Activated naive CD8-positive, alpha-beta T cell treated with anti-CD3 and anti-CD28 coated beads, Interleukin-2, amount 10 ng/mL, durations not matched to agents 7 days and 5 days (primary cell): ENCODE data around the gene GUCY1A2. TPM values are rescaled to one million over a fixed set of nuclear protein-coding genes. Genes with fewer than 3 reads are reported as not detected.
"Not testable (repeated sequence)": the region's sequence is repeated elsewhere in the genome, so short reads cannot be mapped to it uniquely, and the experiment has no call there.

ENCODE experiments used
- ATAC-seq: fragments of 150-1000 bp; cut with Tn5 transposase; one replicate; pipeline ENCODE4 v1.10.0; 2021; ENCODE audit warnings: low read depth, moderate library complexity
- POLR2A ChIA-PET: fragments of 350-600 bp; sonication (Branson Sonifier 250); formaldehyde crosslinking; loops from one replicate; lab custom pipeline; 2021; ENCODE audit warnings: antibody characterized with exemption; lab: Charles Lee
- DNase-seq: peaks from one replicate; pipeline ENCODE4 v3.0.0; 2021
- H3K27ac Mint-ChIP-seq: one replicate; pipeline ENCODE4 v1.8.0; 2022; ENCODE audit warnings: mild to moderate bottlenecking, mixed read lengths
- H3K27me3 Mint-ChIP-seq: one replicate; pipeline ENCODE4 v1.8.0; 2022; ENCODE audit warnings: mild to moderate bottlenecking, moderate library complexity, mixed read lengths
- H3K36me3 Mint-ChIP-seq: one replicate; pipeline ENCODE4 v1.8.0; 2021; ENCODE audit warnings: mild to moderate bottlenecking, mixed read lengths
- H3K4me1 Mint-ChIP-seq: one replicate; pipeline ENCODE4 v1.8.0; 2021; ENCODE audit warnings: mixed read lengths
- H3K4me3 Mint-ChIP-seq: one replicate; pipeline ENCODE4 v1.8.0; 2022; ENCODE audit warnings: mild to moderate bottlenecking, moderate library complexity, mixed read lengths
- H3K9me3 Mint-ChIP-seq: one replicate; pipeline ENCODE4 v1.8.0; 2021; ENCODE audit warnings: mixed read lengths
- total RNA-seq, 2 experiments: library from RNA; stranded (reverse); gene quantifications; one replicate each; pipeline ENCODE4 v1.2.3, GENCODE V29; 2021

Gene GUCY1A2
- total RNA-seq, 2 experiments from 2014 or later = not detected

DNA sequence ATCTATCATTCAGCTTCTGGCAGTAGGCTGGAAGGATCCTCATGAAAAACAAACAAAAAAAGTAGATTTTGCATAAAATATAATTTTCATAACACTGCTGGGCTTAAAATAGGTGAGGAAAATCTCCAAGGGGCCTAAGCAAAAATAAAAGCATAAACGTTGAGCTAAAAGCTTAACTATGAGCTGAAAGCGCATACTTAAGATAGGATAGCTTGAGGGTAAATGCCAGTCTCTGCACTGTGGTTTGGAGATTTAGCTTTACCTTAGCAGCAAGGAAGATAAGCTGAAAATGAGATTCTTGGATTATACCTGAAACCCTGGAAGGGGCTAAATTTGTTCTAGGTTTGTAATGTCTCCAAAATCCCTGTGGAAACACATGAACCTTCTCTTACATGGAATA, 183.7 kb downstream of the GUCY1A2 start:
- H3K9me3 Mint-ChIP-seq = peaks cover 7% of the 10 kb centered on the region
- H3K4me1 Mint-ChIP-seq = no peaks in the 10 kb centered on the region
- POLR2A ChIA-PET = no interaction called here
- H3K36me3 Mint-ChIP-seq = no peaks in the 10 kb centered on the region
- ATAC-seq = no peak
- no peak overlapping the region for H3K4me3 Mint-ChIP-seq
- DNase-seq = no peak
- no peak overlapping the region for H3K27ac Mint-ChIP-seq
- no peaks in the 10 kb centered on the region for H3K27me3 Mint-ChIP-seq

DNA sequence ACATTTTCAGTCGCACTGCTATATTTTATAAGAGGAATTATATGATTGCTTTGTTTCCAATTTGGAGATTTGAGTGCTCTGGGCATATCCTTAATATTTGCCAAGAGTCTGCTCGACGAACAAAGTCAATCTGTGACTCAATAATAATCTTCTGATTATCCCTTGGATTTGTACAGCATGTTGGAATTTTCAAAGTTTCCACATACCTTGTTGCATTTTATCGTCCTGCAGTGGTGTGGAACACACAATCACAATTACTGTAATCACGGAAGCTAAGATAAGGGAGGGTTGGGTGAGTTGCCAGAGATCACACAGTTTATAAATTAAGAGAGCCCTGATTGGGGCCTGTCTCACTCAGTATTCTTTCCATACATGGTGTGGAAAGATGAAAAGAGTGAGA, 189.3 kb downstream of the GUCY1A2 start:
- Mint-ChIP-seq H3K4me1 (no peaks in the 10 kb centered on the region), H3K27ac (no peak overlapping the region), H3K9me3 (no peaks in the 10 kb centered on the region), H3K36me3 (no peaks in the 10 kb centered on the region), H3K27me3 (no peaks in the 10 kb centered on the region), H3K4me3 (no peak overlapping the region)
- DNase-seq = no peak
- POLR2A ChIA-PET = no interaction called here
- no peak for ATAC-seq

DNA sequence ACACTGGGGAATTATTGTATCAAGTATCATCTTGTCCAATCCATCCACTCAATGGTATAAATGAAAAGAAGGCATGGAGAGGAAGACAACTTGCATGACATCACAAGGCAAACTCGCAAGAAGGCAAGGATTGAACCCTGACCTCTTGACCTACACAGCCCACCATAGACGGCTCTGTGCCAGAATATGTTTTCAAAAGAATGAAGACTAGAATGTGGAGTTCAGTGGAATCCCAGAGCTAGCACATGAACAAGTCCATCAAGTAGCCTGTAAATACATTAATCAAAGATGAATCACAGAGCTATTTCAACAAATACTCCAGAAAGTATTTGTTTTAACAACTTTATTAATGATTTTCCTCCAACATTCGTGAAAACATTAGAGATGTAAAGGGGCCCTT, 189.7 kb downstream of the GUCY1A2 start:
- no peaks in the 10 kb centered on the region for H3K27me3 Mint-ChIP-seq
- POLR2A ChIA-PET = no interaction called here
- no peak overlapping the region for H3K27ac Mint-ChIP-seq
- no peaks in the 10 kb centered on the region for H3K36me3 Mint-ChIP-seq
- no peak overlapping the region for H3K4me3 Mint-ChIP-seq
- no peak for ATAC-seq
- H3K4me1 Mint-ChIP-seq = no peaks in the 10 kb centered on the region
- no peak for DNase-seq
- H3K9me3 Mint-ChIP-seq = no peaks in the 10 kb centered on the region

DNA sequence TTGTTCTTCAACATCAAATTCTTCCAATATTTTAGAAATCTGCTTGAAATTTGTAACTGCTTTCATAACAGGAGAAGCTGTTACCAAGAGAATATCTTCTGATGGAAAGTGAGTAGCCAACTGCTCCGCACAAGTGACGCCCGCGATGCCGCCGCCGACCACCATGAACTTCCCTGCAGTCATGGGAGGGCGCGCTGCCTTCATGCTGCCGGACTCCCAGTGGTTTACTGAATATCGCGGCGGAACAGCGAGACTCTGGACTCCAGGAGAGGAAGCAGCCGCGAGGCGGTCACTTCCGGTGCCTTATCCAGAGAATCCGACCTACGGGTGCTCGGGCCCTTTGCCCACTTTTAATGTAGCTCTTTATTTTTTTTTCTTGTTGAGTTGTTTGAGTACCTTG, 190.6 kb downstream of the GUCY1A2 start:
- no peak for DNase-seq
- Mint-ChIP-seq H3K4me3 (no peak overlapping the region), H3K27ac (no peak overlapping the region), H3K4me1 (no peaks in the 10 kb centered on the region), H3K9me3 (no peaks in the 10 kb centered on the region), H3K27me3 (no peaks in the 10 kb centered on the region), H3K36me3 (no peaks in the 10 kb centered on the region)
- POLR2A ChIA-PET = no interaction called here
- no peak for ATAC-seq

DNA sequence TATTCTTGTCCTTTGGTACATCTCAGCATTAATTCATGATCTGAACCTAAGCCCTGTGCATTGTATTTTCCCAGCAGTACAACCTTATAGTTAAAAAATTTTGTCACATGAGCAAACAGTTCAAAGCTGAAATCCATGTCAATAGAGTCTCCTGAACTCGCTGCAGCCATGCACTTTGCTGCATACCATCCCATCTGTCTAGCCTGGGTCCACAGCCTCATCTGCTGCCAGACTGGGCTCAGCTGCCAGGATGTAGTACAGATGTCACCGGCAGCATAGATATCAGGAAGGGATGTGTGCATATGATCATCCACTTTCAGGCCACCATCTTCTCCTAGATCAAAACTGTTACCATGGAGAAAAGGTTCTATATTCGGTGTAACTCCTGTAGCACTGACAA, 191.7 kb downstream of the GUCY1A2 start:
- H3K4me1 Mint-ChIP-seq, H3K27me3 Mint-ChIP-seq, H3K9me3 Mint-ChIP-seq, ATAC-seq, H3K36me3 Mint-ChIP-seq, DNase-seq, H3K4me3 Mint-ChIP-seq, POLR2A ChIA-PET, H3K27ac Mint-ChIP-seq: not testable (repeated sequence)

- POLR2A ChIA-PET = no interaction called here
- no peaks in the 10 kb centered on the region for H3K36me3 Mint-ChIP-seq
- no peaks in the 10 kb centered on the region for H3K4me1 Mint-ChIP-seq
- no peak overlapping the region for H3K4me3 Mint-ChIP-seq
- no peak overlapping the region for H3K27ac Mint-ChIP-seq
- no peaks in the 10 kb centered on the region for H3K27me3 Mint-ChIP-seq
- DNase-seq = no peak
- peaks cover 2% of the 10 kb centered on the region for H3K9me3 Mint-ChIP-seq
- ATAC-seq = no peak
Observed at GRCh38 chr11:106821826-106822225, 196.4 kb downstream of the GUCY1A2 start.

DNA sequence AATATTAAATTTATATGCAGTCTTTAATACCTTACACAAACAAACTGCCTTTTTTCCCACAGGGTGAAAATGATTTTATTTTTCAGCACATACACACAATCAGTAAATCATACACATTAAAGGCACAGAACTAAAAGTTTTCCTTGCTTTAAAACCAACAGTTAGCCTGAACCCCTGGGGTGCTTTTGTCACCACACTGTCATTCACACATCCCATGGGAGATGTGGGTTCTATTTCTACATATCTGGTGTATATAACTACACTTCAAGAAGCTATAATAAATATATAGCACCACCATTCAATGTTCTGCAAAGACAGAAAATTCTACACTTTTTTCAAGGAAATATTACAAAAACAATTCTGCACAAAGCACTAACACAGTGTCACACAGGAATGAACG, 197.0 kb downstream of the GUCY1A2 start:
- no peaks in the 10 kb centered on the region for H3K27me3 Mint-ChIP-seq
- DNase-seq (no peak), ATAC-seq (no peak)
- no peaks in the 10 kb centered on the region for H3K36me3 Mint-ChIP-seq
- no peak overlapping the region for H3K4me3 Mint-ChIP-seq
- no peaks in the 10 kb centered on the region for H3K4me1 Mint-ChIP-seq
- H3K9me3 Mint-ChIP-seq = peaks cover 2% of the 10 kb centered on the region
- POLR2A ChIA-PET = no interaction called here
- no peak overlapping the region for H3K27ac Mint-ChIP-seq

GRCh38 chr11:106818443-106818842, 199.8 kb downstream of the GUCY1A2 start:
- Mint-ChIP-seq H3K9me3 (peaks cover 4% of the 10 kb centered on the region), H3K27ac (no peak overlapping the region), H3K36me3 (no peaks in the 10 kb centered on the region), H3K27me3 (no peaks in the 10 kb centered on the region), H3K4me1 (no peaks in the 10 kb centered on the region), H3K4me3 (no peak overlapping the region)
- POLR2A ChIA-PET = no interaction called here
- DNase-seq (no peak), ATAC-seq (no peak)

DNA sequence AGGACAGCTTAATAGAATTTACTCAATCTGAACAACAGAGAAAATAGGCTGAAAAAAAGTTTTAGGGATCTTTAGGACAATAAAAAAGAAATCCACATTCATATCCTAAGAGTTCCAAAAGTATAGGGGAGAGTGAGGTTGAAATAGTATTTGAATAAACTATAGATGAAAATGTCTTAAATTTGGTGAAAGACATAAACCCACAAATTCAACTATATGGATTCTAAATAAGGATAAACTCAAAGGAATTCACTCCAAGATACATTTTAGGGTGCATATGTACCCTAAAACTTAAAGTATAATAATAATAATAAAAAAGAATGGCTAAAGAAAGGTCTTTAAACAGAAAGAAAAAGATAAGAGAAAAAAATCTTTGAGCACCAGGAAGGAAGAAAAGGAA, 203.1 kb downstream of the GUCY1A2 start:
- ATAC-seq = no peak
- Mint-ChIP-seq H3K27ac (no peak overlapping the region), H3K4me3 (no peak overlapping the region), H3K4me1 (no peaks in the 10 kb centered on the region), H3K9me3 (peaks cover 2% of the 10 kb centered on the region), H3K27me3 (no peaks in the 10 kb centered on the region), H3K36me3 (no peaks in the 10 kb centered on the region)
- no peak for DNase-seq
- POLR2A ChIA-PET = no interaction called here

GRCh38 chr11:106813806-106814205, 204.5 kb downstream of the GUCY1A2 start:
- no peak for ATAC-seq
- H3K36me3 Mint-ChIP-seq = no peaks in the 10 kb centered on the region
- H3K4me3 Mint-ChIP-seq = no peak overlapping the region
- H3K27ac Mint-ChIP-seq = no peak overlapping the region
- H3K27me3 Mint-ChIP-seq = no peaks in the 10 kb centered on the region
- peaks cover 2% of the 10 kb centered on the region for H3K9me3 Mint-ChIP-seq
- POLR2A ChIA-PET = no interaction called here
- DNase-seq = no peak
- no peaks in the 10 kb centered on the region for H3K4me1 Mint-ChIP-seq

- Mint-ChIP-seq H3K9me3 (peaks cover 11% of the 10 kb centered on the region), H3K4me1 (no peaks in the 10 kb centered on the region), H3K36me3 (no peaks in the 10 kb centered on the region), H3K4me3 (no peak overlapping the region), H3K27me3 (no peaks in the 10 kb centered on the region), H3K27ac (no peak overlapping the region)
- DNase-seq (no peak), ATAC-seq (no peak)
- POLR2A ChIA-PET = no interaction called here
Observed at GRCh38 chr11:106794058-106794457, 224.2 kb downstream of the GUCY1A2 start.

GRCh38 chr11:106789406-106789805, 228.9 kb downstream of the GUCY1A2 start:
- Mint-ChIP-seq H3K9me3 (peaks cover 2% of the 10 kb centered on the region), H3K27me3 (no peaks in the 10 kb centered on the region), H3K27ac (no peak overlapping the region), H3K36me3 (no peaks in the 10 kb centered on the region), H3K4me1 (no peaks in the 10 kb centered on the region), H3K4me3 (no peak overlapping the region)
- ATAC-seq = no peak
- no peak for DNase-seq
- POLR2A ChIA-PET = no interaction called here

- POLR2A ChIA-PET = no interaction called here
- DNase-seq = no peak
- no peaks in the 10 kb centered on the region for H3K27me3 Mint-ChIP-seq
- H3K36me3 Mint-ChIP-seq = no peaks in the 10 kb centered on the region
- ATAC-seq = no peak
- H3K4me3 Mint-ChIP-seq = no peak overlapping the region
- no peak overlapping the region for H3K27ac Mint-ChIP-seq
- peaks cover 4% of the 10 kb centered on the region for H3K9me3 Mint-ChIP-seq
- no peaks in the 10 kb centered on the region for H3K4me1 Mint-ChIP-seq
Observed at GRCh38 chr11:106787454-106787853, 230.8 kb downstream of the GUCY1A2 start.

GRCh38 chr11:106785913-106786650, 232.2 kb downstream of the GUCY1A2 start:
- Mint-ChIP-seq H3K9me3 (peaks cover 4% of the 10 kb centered on the region), H3K4me1 (no peaks in the 10 kb centered on the region), H3K4me3 (no peak overlapping the region), H3K27me3 (no peaks in the 10 kb centered on the region), H3K27ac (no peak overlapping the region), H3K36me3 (no peaks in the 10 kb centered on the region)
- POLR2A ChIA-PET = no interaction called here
- no peak for DNase-seq
- no peak for ATAC-seq
